Gastroesophageal sphincter (tissue), 3 donors: ENCODE data around the gene EAF2.

Experiments
- CTCF ChIP-seq, 4 experiments: fragments of 200-600 bp in 2 of 4; fragments of 450-650 bp in 2 of 4; sonication (generic) in 1 of 4; IDR thresholded peaks; one replicate each; pipeline ENCODE4 v1.5.1; 2017 to 2019; ENCODE audit warnings: antibody characterized with exemption in 4 of 4, mild to moderate bottlenecking in 2 of 4, moderate library complexity in 2 of 4
- EP300 ChIP-seq: sonication (generic); formaldehyde crosslinking; IDR thresholded peaks from one replicate; pipeline ENCODE4 v1.6.1; 2017; ENCODE audit warnings: antibody characterized with exemption, mild to moderate bottlenecking
- POLR2A ChIP-seq, 2 donors: fragments of 450-650 bp; IDR thresholded peaks; one replicate each; pipeline ENCODE4 v1.6.1; 2017; ENCODE audit warnings: antibody characterized with exemption in 2 of 2, mild to moderate bottlenecking in 2 of 2, moderate library complexity in 1 of 2
- POLR2AphosphoS5 ChIP-seq: sonication (generic); formaldehyde crosslinking; IDR thresholded peaks from one replicate; pipeline ENCODE4 v1.6.1; 2017; ENCODE audit warnings: antibody characterized with exemption

- no peak for TF ChIP-seq POLR2A (IDR thresholded peaks at IDR 0.05)
- TF ChIP-seq CTCF (IDR thresholded peaks at IDR 0.05) = peak in 1 of 4 experiments; percentile 11
- TF ChIP-seq POLR2AphosphoS5 = no peak
- no peak for TF ChIP-seq EP300
Observed at GRCh38 chr3:121883507-121883906, 48.5 kb downstream of the EAF2 start.
